Esophagus squamous epithelium (tissue), 4 donors: ENCODE data around the gene PTPN13.
A peak's percentile ranks its signal among the peaks of the same experiment; 100 is the strongest.

Experiments used
- CTCF ChIP-seq, 6 experiments: fragments of 450-650 bp in 4 of 6; fragments of 200-600 bp in 2 of 6; sonication (generic) in 2 of 6; IDR thresholded peaks; one replicate each; pipeline ENCODE4 v1.5.1; 2016 to 2019; ENCODE audit warnings: antibody characterized with exemption in 6 of 6, mild to moderate bottlenecking in 4 of 6, moderate library complexity in 4 of 6
- POLR2A ChIP-seq, 4 donors: fragments of 450-650 bp; IDR thresholded peaks; one replicate each; pipeline ENCODE4 v1.6.1; 2017; ENCODE audit warnings: antibody characterized with exemption in 4 of 4, mild to moderate bottlenecking in 4 of 4, moderate library complexity in 3 of 4

- TF ChIP-seq CTCF (IDR thresholded peaks at IDR 0.05): peak in 1 of 6 experiments; percentile 7
- TF ChIP-seq POLR2A (IDR thresholded peaks at IDR 0.05): no peak
Observed at GRCh38 chr4:86594559-86595425, 677 bp downstream of the PTPN13 start.
